ENCODE results near the gene LPCAT3.

GRCh38 chr12:6952121-6952862 lies 66.0 kb downstream of the LPCAT3 start:
- TF ChIP-seq CTCF (optimal IDR thresholded peaks at IDR 0.05 in 1 of 3, IDR thresholded peaks at IDR 0.05 in 1 of 3, conservative IDR thresholded peaks at IDR 0.05 in 1 of 3; ENCODE audit: extremely low read depth in 1 of 3, insufficient read depth in 2 of 3, low read length in 3 of 3) (no peak), EZH2 (IDR thresholded peaks at IDR 0.05; ENCODE audit: low read length) (no peak)
